DMS53 treated with DMSO at 0.1 percent for 48 hours (cell line): Measurements from ENCODE around the gene CUX1.
"Not testable (repeated sequence)": the region's sequence is repeated elsewhere in the genome, so short reads cannot be mapped to it uniquely, and the experiment has no call there.

Experiments
- DNase-seq: peaks from one replicate; lab custom pipeline; 2025; ENCODE audit not compliant: unreplicated experiment; lab: John Stamatoyannopoulos, UW

Gene CUX1

DNA sequence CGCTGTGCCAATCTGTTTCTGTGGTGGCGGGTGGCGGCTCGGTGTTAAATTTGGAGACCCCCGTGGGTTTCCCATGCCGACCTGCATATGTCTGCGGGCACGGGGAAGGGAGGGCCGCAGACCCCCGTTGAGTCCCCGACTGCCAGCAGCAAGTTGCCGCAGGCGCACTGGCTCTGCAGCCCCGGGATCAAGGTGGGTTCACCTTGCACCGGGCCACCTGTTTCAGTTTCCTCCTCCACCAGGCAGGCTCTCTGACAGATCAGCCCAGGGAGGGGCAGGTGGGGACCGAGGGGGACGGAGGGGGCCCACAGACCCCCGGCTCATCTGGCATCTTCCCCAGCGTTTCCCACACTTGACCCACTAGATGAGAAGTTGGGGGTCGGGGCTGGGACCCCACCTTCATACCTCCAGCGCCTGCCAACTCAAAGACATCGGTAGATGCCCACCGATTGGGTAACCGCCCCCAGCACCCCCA, 95.9 kb downstream of the CUX1 start:
- DNase-seq, result no peak

GRCh38 chr7:101913851-101914250, 96.4 kb downstream of the CUX1 start:
- no peak for DNase-seq

- no peak for DNase-seq
Measured at GRCh38 chr7:101915000-101915399, 97.6 kb downstream of the CUX1 start.

DNA sequence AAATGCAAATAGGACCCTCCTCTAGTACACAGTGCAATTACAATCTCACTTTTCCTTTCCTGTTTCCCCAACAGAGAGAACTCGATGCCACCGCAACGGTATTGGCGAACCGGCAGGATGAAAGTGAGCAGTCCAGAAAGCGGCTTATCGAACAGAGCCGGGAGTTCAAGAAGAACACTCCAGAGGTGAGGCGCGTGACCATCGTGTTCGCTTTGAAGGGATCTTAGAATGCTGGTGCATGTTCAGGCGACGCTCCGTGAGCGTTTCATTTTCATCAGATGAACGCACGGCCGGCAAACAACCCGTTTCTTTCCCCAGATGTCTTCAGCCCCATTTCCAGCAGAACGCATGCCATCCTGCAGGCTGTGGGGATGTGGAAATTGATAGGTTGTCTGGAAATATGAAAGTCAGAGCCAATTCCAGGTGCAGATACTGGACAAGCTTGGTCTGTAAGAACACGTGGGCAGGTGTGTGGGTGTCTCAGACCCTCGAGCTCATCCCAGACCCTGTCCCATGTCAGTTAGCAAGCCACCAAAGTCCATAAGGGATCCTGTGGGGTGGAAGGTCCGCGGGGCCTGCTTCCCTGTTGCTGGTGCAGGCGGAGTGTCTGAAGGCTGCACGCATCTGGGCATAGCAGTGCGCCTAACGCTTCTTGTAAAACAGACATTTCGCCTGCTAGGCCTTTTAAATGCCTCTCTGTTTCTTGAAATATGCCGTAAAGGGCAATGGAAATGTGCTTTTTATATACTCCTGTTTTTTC, 98.8 kb downstream of the CUX1 start:
- no peak for DNase-seq

DNA sequence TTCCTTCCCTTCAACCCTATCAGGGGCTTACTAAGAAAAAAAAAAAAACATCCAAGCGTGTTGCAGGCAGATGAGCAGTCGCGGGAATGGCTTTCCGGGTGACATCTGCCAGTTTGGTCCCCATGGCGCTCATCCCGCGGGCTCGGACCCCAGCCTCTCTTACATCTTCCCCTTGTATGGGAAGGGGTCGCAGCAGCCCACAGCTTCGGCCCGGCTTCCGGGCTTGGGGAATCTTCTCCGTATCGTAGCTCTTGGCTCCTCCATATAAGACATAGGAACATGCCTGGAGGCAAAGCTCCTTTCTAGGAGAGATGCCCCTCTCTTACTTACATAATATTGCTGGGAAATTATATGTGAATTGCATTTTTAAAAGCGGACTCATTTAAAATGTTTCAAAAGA, 99.5 kb downstream of the CUX1 start:
- DNase-seq, result no peak

DNA sequence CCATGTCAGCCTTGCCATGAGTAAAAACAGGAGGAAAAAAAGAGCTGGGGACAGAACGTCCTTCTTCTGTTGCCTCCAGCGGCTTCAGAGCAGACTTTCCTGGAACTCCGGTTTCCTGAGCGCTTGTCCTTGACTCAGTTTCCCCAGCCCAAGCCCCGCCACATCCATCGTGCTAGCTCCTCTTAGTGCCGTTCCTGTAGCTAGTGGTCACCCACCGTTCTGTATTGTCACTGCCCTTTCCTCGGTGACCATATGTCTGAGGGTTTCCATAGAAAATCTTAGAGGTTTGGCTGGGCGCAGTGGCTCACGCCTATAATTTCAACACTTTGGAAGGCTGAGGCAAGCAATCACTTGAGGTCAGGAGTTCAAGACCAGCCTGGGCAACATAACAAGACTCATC, 100.1 kb downstream of the CUX1 start:
- no peak for DNase-seq

- no peak for DNase-seq
Measured at GRCh38 chr7:101918426-101918825, 101.0 kb downstream of the CUX1 start.

DNA sequence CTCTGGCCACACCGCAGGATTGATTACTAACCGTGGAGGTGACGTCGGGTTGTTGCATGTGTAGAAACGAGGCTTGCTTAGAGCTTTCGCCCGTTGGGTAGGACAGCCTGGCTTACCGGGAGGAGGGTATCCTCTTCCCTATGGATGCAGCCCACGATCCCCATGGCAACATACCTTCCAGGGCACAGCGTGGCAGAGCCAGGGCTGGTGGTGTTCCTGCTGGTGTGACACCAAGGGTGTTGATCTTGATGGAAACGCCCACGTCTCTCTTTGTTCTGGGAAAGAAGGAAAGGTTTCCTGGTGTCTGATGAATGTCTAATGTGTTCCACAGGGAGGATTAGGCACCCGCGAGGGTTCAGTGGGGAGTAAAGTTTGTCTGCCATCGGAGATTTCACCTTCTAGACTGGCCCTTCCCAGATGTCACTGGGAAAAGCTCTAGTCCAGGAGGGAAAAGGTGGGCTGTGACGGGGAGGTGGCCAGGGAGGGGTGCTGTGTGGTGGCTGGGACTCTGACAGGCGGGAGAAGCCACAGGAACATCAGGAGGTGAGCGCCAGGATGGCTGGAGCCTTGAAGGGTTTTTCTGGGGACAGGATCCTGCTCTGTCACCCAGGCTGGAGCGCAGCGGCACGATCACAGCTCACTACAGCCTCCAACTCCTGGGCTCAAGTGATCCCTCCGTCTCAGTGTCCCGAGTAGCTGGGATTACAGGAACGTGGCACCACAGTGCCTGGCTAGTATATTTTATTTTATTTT, 102.1 kb downstream of the CUX1 start:
- DNase-seq, result no peak

DNA sequence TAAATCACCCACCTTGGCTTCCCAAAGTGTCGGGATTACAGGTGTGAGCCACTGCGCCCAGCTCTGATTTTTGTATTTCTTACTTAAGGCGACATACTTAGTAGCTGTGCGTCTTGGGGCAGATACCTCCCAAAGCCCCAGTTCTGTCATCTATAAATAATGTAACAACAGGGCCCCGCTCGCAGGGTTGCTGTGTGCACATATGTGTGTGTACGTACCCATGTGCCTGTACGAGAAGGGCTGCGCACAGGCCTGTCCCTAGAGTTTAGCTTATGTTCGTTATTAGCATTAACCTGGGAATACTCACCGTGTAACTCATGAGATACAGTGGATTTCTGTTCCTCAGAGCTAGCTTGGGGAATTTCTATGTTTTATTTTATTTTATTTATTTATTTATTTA, 103.6 kb downstream of the CUX1 start:
- no peak for DNase-seq

DNA sequence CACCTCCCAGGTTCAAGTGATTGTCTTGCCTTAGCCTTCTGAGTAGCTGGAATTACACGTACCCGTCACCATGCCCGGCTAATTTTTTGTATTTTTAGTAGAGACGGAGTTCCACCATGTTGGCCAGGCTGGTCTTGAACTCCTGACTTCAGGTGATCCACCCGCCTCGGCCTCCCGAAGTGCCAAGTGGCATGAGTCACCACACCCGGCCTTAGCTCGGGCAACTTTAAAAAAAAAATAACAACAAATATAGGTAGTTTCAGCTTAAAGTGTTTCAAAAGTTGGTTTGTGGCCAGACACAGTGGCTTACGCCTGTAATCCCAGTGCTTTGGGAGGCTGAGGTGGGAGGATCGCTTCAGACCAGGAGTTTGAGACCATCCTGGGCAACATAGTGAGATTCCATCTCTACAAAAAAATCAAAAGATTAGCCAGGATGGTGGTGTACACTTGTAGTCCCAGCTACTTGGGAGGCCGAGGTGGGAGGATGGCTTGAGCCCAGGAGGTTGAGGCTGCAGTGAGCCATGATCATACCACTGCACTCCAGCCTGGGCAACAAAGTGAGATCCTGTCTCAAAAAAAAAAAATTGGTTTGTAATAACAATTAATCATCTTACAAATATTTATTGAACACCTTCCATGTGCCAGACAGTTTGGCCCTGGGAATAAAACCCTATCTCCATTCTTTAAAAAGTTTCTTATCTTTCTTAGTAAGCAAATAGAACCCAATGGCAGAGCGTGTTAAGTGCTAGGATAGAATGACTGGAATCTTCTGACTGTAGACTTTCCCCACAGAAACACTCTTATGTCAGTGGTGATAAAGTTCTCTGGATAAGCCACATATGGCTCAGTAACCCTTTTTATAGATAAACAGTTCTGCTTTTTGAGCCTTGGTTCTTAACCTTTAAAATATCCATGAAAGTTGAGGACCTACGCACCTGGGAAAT, 104.4 kb downstream of the CUX1 start:
- DNase-seq, result not testable (repeated sequence)

DNA sequence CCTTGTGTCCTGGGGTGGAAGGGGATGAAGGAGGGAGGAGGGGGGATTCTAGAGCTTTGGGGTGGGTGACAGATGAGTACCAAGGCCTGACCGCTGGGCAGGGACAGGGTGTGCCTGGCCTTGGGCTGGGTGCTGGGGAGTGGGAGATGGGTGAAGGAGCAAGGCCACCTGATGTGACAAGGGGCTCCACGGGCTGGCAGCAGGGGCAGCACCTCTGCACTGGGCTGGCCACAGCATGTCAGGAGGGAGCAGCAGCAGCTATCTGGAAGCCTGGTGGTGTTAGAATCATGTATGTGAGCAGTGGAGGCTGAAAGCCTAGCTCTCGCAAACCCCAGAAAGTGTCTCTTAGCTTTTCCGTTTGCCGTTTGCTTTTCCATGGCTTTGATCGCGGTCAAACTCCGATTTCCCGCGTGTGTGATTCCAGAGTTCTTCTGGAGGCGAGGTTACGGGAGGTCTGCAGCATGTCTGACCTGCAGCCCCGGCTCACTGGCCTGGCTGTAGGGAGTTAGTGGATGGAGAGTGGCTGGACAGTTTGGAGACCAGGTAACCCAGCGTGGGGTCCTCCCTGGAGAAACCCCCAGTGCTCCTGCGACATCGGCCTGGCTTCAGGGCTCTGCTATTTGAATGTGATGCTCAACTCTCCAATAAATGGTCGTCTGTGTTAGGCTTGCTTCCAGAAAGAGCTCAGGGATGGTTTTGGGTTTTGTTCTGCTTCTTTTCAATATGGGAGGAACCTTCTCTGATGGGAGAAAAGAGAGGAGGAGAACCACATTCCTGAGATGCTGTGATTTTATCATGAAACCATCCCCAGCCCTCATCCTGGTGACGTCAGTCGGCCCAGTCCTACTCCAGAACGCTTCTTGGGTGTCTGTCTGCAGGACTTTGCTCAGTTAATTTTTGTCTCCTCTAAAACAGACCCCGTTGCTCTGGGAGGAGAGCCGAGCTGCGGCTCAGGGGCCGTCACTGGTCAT, 105.5 kb downstream of the CUX1 start:
- no peak for DNase-seq

GRCh38 chr7:101923602-101923985, 106.2 kb downstream of the CUX1 start:
- DNase-seq, result no peak

GRCh38 chr7:101924171-101924570, 106.7 kb downstream of the CUX1 start:
- DNase-seq, result no peak

GRCh38 chr7:101926265-101926664, 108.8 kb downstream of the CUX1 start:
- no peak for DNase-seq

DNA sequence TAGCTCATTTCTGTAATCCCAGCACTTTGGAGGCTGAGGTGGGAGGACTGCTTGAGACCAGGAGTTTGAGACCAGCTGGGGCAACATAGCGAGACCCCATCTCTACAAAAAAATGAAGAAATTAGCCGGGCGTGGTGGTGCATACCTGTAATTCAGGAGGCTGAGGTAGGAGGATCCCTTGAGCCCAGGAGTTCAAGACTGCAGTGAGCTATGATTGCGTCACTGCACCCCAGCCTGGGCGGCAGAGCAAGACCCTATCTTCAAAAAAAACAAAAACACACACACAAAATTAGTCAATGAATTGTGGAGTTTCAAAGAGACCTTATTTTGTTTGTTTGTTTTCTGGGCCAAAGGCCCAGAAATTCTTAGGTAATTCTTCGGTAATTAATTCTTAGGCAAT, 110.0 kb downstream of the CUX1 start:
- no peak for DNase-seq

DNA sequence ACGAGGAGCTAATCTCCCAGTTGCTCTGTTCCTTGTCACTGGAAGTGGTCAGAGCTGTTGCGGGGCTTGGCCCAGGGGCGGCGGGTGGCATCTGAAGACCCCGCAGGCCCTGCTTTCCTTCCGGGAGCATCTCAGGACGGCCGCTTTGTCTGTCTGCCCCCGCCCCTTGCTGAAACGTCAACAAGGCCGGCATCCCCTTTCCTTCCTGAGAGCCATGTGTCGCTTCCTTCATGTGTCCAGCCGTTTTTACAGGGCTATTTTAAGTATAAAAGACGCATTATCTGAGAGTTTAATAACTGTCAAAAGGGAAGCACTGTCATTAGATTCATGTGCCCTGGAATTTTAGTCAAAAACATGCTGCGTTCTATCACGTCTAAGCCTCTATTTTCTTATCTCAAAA, 110.4 kb downstream of the CUX1 start:
- DNase-seq, result no peak

- no peak for DNase-seq
Measured at GRCh38 chr7:101929256-101929655, 111.8 kb downstream of the CUX1 start.

- not testable (repeated sequence) for DNase-seq
Measured at GRCh38 chr7:101929911-101930310, 112.5 kb downstream of the CUX1 start.

DNA sequence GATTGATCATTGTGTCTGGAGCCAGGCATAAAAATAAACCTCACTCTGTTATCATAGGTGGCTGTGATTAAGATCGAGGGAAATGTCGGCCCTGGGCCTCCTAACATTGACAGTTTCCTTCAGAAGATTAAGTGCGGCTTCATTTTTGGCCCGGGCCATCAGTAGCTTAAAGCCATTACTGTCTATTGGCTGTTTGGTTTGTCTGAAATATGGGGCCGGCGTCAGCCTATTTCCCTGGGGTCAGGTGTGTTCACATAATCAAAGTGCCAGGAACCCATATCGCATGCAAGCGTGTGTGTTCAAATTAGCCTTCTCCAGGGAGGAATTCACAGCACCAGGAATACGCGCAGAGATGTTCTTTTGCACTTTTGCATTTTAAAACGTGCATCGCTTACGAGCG, 114.7 kb downstream of the CUX1 start:
- no peak for DNase-seq

DNA sequence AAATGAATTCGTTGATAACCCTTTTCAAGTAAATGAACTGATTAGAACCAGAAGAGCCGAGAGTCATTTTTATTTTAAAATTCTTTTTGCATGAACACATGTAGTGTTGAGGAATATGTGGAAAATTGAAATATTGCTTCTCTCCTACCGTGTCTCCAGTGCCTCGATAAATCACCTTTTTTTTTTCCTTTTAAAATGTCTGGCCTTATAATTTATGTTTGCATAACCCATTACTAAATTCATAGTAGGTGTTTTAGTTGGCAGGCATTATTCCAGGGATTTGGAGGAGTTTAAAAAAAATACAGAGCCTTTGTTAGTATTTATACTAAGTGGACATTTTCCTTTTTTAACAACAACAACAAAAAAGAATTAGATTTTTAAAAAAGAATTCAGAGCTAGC, 115.6 kb downstream of the CUX1 start:
- no peak for DNase-seq
